HEK293T (cell line): ENCODE data around the gene BPIFA2.

Experiments
- ARNT ChIP-seq: fragments of 450-650 bp; IDR thresholded peaks from 2 replicates; pipeline ENCODE4 v1.6.1; 2017; ENCODE audit warnings: mild to moderate bottlenecking
- BHLHE40 ChIP-seq: fragments of 450-650 bp; IDR thresholded peaks from 2 replicates; pipeline ENCODE4 v1.6.1; 2016; ENCODE audit warnings: mild to moderate bottlenecking, moderate library complexity, borderline replicate concordance
- FOXA1 ChIP-seq: fragments of 450-650 bp; IDR thresholded peaks from 2 replicates; pipeline ENCODE4 v1.6.1; 2016; ENCODE audit warnings: mild to moderate bottlenecking

DNA sequence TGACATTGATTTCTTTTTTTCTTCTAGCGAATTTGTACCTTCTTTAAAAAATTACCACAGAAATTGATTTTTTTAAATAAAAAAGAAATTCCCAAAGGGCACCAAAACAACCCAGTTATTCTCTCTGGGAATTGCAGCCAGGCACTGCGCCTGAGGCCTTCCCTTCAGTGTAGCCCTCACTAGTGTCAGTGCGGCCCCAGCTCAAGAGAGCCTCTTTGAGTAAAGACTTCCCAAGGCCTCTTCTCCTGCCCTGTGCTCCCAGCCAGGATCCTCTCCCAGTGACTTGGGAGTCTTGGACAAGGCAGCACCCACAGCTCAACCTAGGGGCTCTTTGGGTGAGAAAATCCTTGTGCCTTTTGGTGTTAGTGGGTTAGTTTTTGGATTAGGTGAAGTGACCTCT lies 47.0 kb upstream of the BPIFA2 start:
- no peak for TF ChIP-seq FOXA1
- no peak for TF ChIP-seq ARNT
- no peak for TF ChIP-seq BHLHE40
